HCT116 (cell line): ENCODE results near the gene PLD3. TPM values are rescaled to one million over a fixed set of nuclear protein-coding genes. Genes with fewer than 3 reads are reported as not detected.

Experiments
- ATAC-seq: fragments of 200-7000 bp; cut with Tn5 transposase; 2 replicates; pipeline ENCODE4 v1.9.1; 2020; ENCODE audit warnings: mild to moderate bottlenecking, moderate library complexity
- BruUV-seq: library from RNA; stranded (reverse); fragments of 400-500 nt; replicated peaks from 2 replicates; lab custom pipeline; 2021; lab: Mats Ljungman, UMichigan
- CTCF ChIA-PET: fragments of 300-600 bp; sonication (Branson Sonifier 250); formaldehyde crosslinking; loops from one replicate; lab custom pipeline; 2021; ENCODE audit warnings: antibody characterized with exemption; lab: Charles Lee
- POLR2A ChIA-PET: fragments of 300-600, 350-600 bp; sonication (Branson Sonifier 250); formaldehyde crosslinking; loops from one replicate; lab custom pipeline; 2021; ENCODE audit warnings: antibody characterized with exemption; lab: Charles Lee
- RAD21 ChIA-PET, 2 experiments: fragments of 300-600 bp; sonication (Branson Sonifier 250); formaldehyde crosslinking; loops; one replicate each; lab custom pipeline; 2023; ENCODE audit warnings: low total read pairs in 2 of 2; ENCODE audit not compliant: uncharacterized antibody in 2 of 2, unreplicated experiment in 2 of 2, low non-redundant PET in 1 of 2; lab: Charles Lee
- DNase-seq: peaks from one replicate; pipeline ENCODE4 v3.0.0-alpha.2; 2010; ENCODE audit warnings: low read depth, low spot score
- H2AFZ ChIP-seq: fragments of 200-600 bp; shearing (Covaris generic), sonication (generic); 2 replicates; pipeline ENCODE4 v1.6.1; 2017; ENCODE audit warnings: low read depth, mixed run types, mixed read lengths, antibody characterized with exemption, low read length; ENCODE audit not compliant: poor library complexity, severe bottlenecking
- H3K27ac ChIP-seq: 2 replicates; pipeline ENCODE4 v1.5.1; 2012; ENCODE audit warnings: low read depth, low read length
- H3K27me3 ChIP-seq: fragments of 200-600 bp; sonication (generic); 2 replicates; pipeline ENCODE4 v1.6.1; 2016; ENCODE audit warnings: mixed run types, low read length, mixed read lengths; ENCODE audit not compliant: insufficient read depth
- H3K36me3 ChIP-seq, 2 experiments: fragments of 200-500 bp in 1 of 2; fragments of 200-600 bp in 1 of 2; sonication (Bioruptor generic) in 1 of 2; sonication (generic) in 1 of 2; 2 replicates each; pipeline versions ENCODE4 v1.5.1 to v1.6.1; 2014 to 2016; ENCODE audit warnings: low read length in 2 of 2, inconsistent platforms in 1 of 2, mixed read lengths in 1 of 2, mixed run types in 1 of 2; ENCODE audit not compliant: insufficient read depth in 2 of 2, control insufficient read depth in 1 of 2
- H3K4me1 ChIP-seq, 2 experiments: fragments of 200-600 bp in 1 of 2; sonication (generic) in 1 of 2; 2 replicates each; pipeline versions ENCODE4 v1.5.1 to v1.6.1; 2012 to 2017; ENCODE audit warnings: low read length in 2 of 2, inconsistent platforms in 1 of 2, mild to moderate bottlenecking in 1 of 2, mixed read lengths in 1 of 2, mixed run types in 1 of 2, moderate library complexity in 1 of 2; ENCODE audit not compliant: insufficient read depth in 2 of 2, control insufficient read depth in 1 of 2
- H3K4me2 ChIP-seq: fragments of 200-600 bp; sonication (generic); 2 replicates; pipeline ENCODE4 v1.6.1; 2017; ENCODE audit warnings: mixed run types, low read length, mixed read lengths
- H3K4me3 ChIP-seq, 2 experiments: fragments of 200-600 bp in 1 of 2; sonication (generic) in 1 of 2; replicated peaks in 1 of 2; 2 replicates each; pipeline ENCODE4 v1.5.1; 2011 to 2016; ENCODE audit warnings: low read length in 2 of 2, control low read depth in 1 of 2, low read depth in 1 of 2, mild to moderate bottlenecking in 1 of 2, mixed read lengths in 1 of 2, mixed run types in 1 of 2
- H3K79me2 ChIP-seq: fragments of 200-600 bp; sonication (generic); 2 replicates; pipeline ENCODE4 v1.6.1; 2017; ENCODE audit warnings: mild to moderate bottlenecking, mixed run types, low read length, moderate library complexity, mixed read lengths; ENCODE audit not compliant: insufficient read depth
- H3K9ac ChIP-seq: fragments of 200-600 bp; sonication (generic); 2 replicates; pipeline ENCODE4 v1.6.1; 2016; ENCODE audit warnings: low read length, mixed read lengths
- H3K9me2 ChIP-seq: fragments of 200-600 bp; sonication (generic), shearing (Covaris generic); 2 replicates; pipeline ENCODE4 v1.6.1; 2017; ENCODE audit warnings: mixed run types, mild to moderate bottlenecking, moderate library complexity; ENCODE audit not compliant: insufficient read depth
- H3K9me3 ChIP-seq, 2 experiments: fragments of 200-500 bp in 1 of 2; fragments of 200-600 bp in 1 of 2; sonication (Bioruptor generic) in 1 of 2; sonication (generic) in 1 of 2; 2 replicates each; pipeline ENCODE4 v1.6.1; 2014 to 2017; ENCODE audit warnings: low read length in 2 of 2, mixed read lengths in 2 of 2, inconsistent platforms in 1 of 2, low read depth in 1 of 2, mild to moderate bottlenecking in 1 of 2, mixed run types in 1 of 2, moderate library complexity in 1 of 2; ENCODE audit not compliant: control insufficient read depth in 1 of 2, insufficient read depth in 1 of 2
- H4K20me1 ChIP-seq: fragments of 200-600 bp; sonication (generic), shearing (Covaris generic); 2 replicates; pipeline ENCODE4 v1.6.1; 2017; ENCODE audit warnings: mixed run types, mild to moderate bottlenecking, moderate library complexity; ENCODE audit not compliant: insufficient read depth
- CBX3 ChIP-seq: IDR thresholded peaks from 2 replicates; pipeline ENCODE4 v1.6.1; 2012; ENCODE audit warnings: low read depth
- EGR1 ChIP-seq: IDR thresholded peaks from 2 replicates; pipeline ENCODE4 v1.6.1; 2012; ENCODE audit warnings: low read depth
- EZH2 ChIP-seq: fragments of 200-600 bp; sonication (generic); IDR thresholded peaks from 2 replicates; pipeline ENCODE4 v1.6.1; 2017; ENCODE audit warnings: antibody characterized with exemption, mixed run types
- FOSL1 ChIP-seq: IDR thresholded peaks from 2 replicates; pipeline ENCODE4 v1.6.1; 2012; ENCODE audit warnings: low read depth
- POLR2A ChIP-seq: IDR thresholded peaks from 2 replicates; pipeline ENCODE4 v1.7.0; 2011; ENCODE audit warnings: borderline replicate concordance; ENCODE audit not compliant: insufficient read depth, insufficient read length; ENCODE audit errors: extremely low read depth
- RAD21 ChIP-seq: IDR thresholded peaks from 2 replicates; pipeline ENCODE4 v1.6.1; 2012; ENCODE audit warnings: low read depth, mild to moderate bottlenecking
- SRF ChIP-seq: IDR thresholded peaks from 2 replicates; pipeline ENCODE4 v1.6.1; 2012; ENCODE audit warnings: low read depth
- YY1 ChIP-seq: IDR thresholded peaks from 2 replicates; pipeline ENCODE4 v1.6.1; 2011; ENCODE audit warnings: low read length, low read depth, moderate library complexity, mild to moderate bottlenecking; ENCODE audit not compliant: insufficient replicate concordance; ENCODE audit errors: extremely low read depth
- ZFX ChIP-seq: fragments of 450-650 bp; IDR thresholded peaks from 2 replicates; pipeline ENCODE4 v1.6.1; 2017
- ZNF274 ChIP-seq: fragments of 200-500 bp; sonication (Bioruptor generic); IDR thresholded peaks from 2 replicates; pipeline ENCODE4 v1.6.1; 2014; ENCODE audit warnings: mild to moderate bottlenecking, low read depth, low read length, inconsistent platforms
- intact Hi-C: fragments of 100-400 bp; cut with micrococcal nuclease; formaldehyde crosslinking; loops from 2 replicates; pipeline ENCODE4 v1.10.0; 2022
- total RNA-seq: library from RNA; stranded (reverse); gene quantifications from one replicate; pipeline ENCODE4 v1.2.1, GENCODE V29; 2021; ENCODE audit not compliant: unreplicated experiment
- TF ChIP-seq, protein P1 (sequence below), 3 experiments: fragments of 200-600 bp in 1 of 3; sonication (generic) in 1 of 3; IDR thresholded peaks in 2 of 3; conservative IDR thresholded peaks in 1 of 3; 2 replicates each; pipeline ENCODE4 v1.5.1; 2012 to 2017; ENCODE audit warnings: low read depth in 2 of 3, low read length in 2 of 3, antibody characterized with exemption in 1 of 3, borderline replicate concordance in 1 of 3, control low read depth in 1 of 3, mild to moderate bottlenecking in 1 of 3, mixed read lengths in 1 of 3, mixed run types in 1 of 3, moderate library complexity in 1 of 3; ENCODE audit not compliant: insufficient read depth in 1 of 3

Gene PLD3
- total RNA-seq, 1 experiment from 2014 or later, result 123 TPM

DNA sequence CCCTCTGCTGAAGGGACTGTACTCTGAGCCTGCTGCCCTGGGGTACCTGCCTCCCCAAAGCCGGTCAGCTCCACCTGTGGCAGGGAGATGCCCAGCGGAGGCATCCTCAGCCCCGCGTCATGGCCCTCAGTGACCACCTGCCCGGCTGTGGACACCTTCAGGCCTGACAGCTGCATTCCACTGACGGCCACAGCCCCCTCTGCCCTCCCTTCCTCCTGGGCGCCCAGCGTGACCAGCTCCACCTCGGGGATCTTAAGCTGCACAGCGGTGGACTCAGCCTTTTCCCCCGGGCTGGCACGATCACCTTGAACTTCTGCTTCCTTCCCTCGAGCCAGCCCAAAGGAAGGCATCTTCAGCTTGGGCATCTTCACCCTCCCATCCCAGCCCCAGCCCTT is 46.3 kb downstream of the PLD3 start:
- intact Hi-C loops, result no loop called here
- Histone ChIP-seq H3K27me3 (no peaks in the 10 kb centered on the region), H2AFZ (no peak overlapping the region), H4K20me1 (no peaks in the 10 kb centered on the region), H3K36me3 (no peaks in the 10 kb centered on the region), H3K27ac (no peak overlapping the region), H3K9me3 (no peaks in the 10 kb centered on the region), H3K4me3 (no peak overlapping the region), H3K4me2 (no peak overlapping the region), H3K79me2 (no peaks in the 10 kb centered on the region), H3K4me1 (peaks cover 15 to 30% of the 10 kb centered on the region in 2 experiments), H3K9ac (no peak overlapping the region), H3K9me2 (no peaks in the 10 kb centered on the region)
- DNase-seq (no peak), ATAC-seq (no peak)
- RAD21 ChIA-PET, result no interaction called here
- CTCF ChIA-PET, result interaction anchor here (1.7 kb wide), 1 partner anchor 26 kb away, joined by 6 read pairs; no protein-coding TSS in a partner anchor
- POLR2A ChIA-PET, result interaction anchor here (1.2 kb wide), 1 partner anchor 31 kb away, joined by 3 read pairs; no protein-coding TSS in a partner anchor
- TF ChIP-seq EZH2 (no peak), ZNF274 (no peak), EGR1 (no peak), CBX3 (no peak), FOSL1 (no peak), YY1 (no peak), ZFX (no peak), RAD21 (no peak), POLR2A (no peak), SRF (no peak)
- TF ChIP-seq, protein P1, sequence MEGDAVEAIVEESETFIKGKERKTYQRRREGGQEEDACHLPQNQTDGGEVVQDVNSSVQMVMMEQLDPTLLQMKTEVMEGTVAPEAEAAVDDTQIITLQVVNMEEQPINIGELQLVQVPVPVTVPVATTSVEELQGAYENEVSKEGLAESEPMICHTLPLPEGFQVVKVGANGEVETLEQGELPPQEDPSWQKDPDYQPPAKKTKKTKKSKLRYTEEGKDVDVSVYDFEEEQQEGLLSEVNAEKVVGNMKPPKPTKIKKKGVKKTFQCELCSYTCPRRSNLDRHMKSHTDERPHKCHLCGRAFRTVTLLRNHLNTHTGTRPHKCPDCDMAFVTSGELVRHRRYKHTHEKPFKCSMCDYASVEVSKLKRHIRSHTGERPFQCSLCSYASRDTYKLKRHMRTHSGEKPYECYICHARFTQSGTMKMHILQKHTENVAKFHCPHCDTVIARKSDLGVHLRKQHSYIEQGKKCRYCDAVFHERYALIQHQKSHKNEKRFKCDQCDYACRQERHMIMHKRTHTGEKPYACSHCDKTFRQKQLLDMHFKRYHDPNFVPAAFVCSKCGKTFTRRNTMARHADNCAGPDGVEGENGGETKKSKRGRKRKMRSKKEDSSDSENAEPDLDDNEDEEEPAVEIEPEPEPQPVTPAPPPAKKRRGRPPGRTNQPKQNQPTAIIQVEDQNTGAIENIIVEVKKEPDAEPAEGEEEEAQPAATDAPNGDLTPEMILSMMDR (IDR thresholded peaks at IDR 0.05 in 2 of 3, conservative IDR thresholded peaks at IDR 0.05 in 1 of 3; ENCODE audit: borderline replicate concordance in 1 of 3, insufficient read depth in 1 of 3, low read depth in 2 of 3, low read length in 2 of 3), result no peak
- no TSS peak for BruUV-seq
